Measurements from ENCODE around the gene GRID1.

GRID1 gene

DNA sequence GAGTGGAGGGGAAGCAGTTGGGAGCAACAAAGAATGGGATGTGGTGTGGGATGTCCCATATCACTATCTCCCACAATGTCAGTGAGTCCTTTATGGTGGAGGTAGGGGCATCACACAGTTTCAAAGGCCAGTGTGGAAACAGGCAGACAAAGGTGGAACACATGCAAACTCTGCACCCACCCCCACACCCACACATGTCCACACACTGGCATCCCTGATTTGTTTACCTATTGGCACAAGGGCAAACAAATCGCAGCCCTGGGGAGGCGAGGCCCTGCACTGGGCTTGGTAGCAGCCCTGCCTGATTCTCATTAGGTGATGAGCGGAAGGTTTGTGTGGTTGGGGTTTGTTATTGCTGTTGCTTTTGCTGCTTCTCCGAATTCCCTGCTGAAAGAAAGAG lies 243.3 kb downstream of the GRID1 start:
- no peak for DNase-seq (ENCODE audit: low read depth)
- H3K4me3 ChIP-seq (ENCODE audit: low read depth, low read length): no peak overlapping the region
- TF ChIP-seq, protein P1, sequence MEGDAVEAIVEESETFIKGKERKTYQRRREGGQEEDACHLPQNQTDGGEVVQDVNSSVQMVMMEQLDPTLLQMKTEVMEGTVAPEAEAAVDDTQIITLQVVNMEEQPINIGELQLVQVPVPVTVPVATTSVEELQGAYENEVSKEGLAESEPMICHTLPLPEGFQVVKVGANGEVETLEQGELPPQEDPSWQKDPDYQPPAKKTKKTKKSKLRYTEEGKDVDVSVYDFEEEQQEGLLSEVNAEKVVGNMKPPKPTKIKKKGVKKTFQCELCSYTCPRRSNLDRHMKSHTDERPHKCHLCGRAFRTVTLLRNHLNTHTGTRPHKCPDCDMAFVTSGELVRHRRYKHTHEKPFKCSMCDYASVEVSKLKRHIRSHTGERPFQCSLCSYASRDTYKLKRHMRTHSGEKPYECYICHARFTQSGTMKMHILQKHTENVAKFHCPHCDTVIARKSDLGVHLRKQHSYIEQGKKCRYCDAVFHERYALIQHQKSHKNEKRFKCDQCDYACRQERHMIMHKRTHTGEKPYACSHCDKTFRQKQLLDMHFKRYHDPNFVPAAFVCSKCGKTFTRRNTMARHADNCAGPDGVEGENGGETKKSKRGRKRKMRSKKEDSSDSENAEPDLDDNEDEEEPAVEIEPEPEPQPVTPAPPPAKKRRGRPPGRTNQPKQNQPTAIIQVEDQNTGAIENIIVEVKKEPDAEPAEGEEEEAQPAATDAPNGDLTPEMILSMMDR (conservative IDR thresholded peaks at IDR 0.05; ENCODE audit: low read depth, low read length): no peak

DNA sequence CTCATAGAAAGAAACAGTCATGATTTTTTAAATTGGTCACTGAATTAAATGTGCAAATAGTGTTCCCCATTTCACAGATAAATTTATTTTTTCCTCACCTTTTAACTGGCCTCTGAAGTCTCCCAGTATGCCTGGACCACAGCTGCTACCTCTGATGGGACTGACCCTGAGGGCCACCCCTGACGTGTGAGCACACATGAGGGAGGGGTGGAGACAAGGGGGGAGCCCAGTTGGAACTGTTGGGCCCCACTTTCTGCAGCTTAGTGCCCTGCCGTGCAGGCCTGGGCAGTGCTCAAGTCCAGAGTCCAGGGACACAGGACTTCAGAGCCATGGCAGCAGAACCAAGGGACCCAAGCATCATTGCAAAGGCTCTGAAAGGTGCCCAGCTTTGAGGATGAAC lies 243.9 kb downstream of the GRID1 start:
- TF ChIP-seq, protein P1 (conservative IDR thresholded peaks at IDR 0.05; ENCODE audit: low read depth, low read length): no peak
- H3K4me3 ChIP-seq (ENCODE audit: low read depth, low read length): no peak overlapping the region
- no peak for DNase-seq (ENCODE audit: low read depth)

DNA sequence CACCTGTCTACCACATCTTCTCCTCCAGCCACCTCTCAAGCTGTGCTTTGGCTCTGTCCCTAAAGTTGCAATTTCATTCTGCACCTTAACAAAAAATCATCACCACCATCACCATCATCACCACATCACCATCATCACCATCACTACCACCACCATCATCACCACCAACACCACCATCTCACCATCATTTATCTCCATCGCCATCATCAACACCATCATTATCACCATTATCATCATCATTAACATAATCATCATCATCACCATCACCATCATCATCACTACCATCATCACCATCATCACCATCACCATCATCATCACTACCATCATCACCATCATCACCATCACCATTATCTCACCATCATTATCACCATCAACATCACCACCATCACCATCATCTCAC lies 245.4 kb downstream of the GRID1 start:
- no peak overlapping the region for H3K4me3 ChIP-seq (ENCODE audit: low read depth, low read length)
- TF ChIP-seq, protein P1 (conservative IDR thresholded peaks at IDR 0.05; ENCODE audit: low read depth, low read length): no peak
- DNase-seq (ENCODE audit: low read depth): no peak

DNA sequence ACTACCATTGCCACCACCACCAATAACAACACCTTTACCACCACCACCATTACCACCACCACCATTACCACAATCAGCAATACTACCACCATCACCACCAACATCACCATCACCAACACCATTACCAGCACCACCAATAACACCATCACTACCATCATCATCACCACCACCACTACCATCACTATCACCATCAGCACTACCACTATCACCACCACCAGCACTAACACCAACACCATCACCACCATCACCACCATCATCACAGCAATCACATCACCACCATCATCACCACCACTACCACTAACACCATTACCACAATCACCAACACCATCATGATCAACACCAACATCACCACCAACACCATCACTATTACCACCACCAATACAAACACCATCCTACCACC lies 249.5 kb downstream of the GRID1 start:
- DNase-seq (ENCODE audit: low read depth): no peak
- H3K4me3 ChIP-seq (ENCODE audit: low read depth, low read length): no peak overlapping the region
- TF ChIP-seq, protein P1 (conservative IDR thresholded peaks at IDR 0.05; ENCODE audit: low read depth, low read length): no peak

DNA sequence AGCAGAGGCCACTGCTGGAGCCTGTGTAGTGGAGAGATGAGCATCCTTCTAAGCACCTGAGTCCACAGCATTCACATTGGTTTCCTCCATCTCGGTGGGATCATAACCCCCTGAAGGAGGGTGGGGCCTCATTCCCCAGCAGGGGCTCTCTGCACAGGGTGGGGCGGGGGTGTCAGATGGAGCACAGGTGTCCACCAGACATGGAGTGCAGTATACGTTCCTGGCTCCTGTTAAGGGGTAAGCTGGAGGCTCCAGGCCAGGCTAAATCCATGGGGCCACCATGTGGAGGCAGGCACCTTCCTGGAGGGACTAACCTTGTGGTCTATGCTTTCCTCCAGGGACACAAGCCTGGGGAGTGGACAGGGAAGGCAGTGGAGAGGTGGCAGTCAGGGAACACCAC lies 252.6 kb downstream of the GRID1 start:
- DNase-seq (ENCODE audit: low read depth): no peak
- TF ChIP-seq, protein P1 (conservative IDR thresholded peaks at IDR 0.05; ENCODE audit: low read depth, low read length): no peak
- H3K4me3 ChIP-seq (ENCODE audit: low read depth, low read length): no peak overlapping the region

DNA sequence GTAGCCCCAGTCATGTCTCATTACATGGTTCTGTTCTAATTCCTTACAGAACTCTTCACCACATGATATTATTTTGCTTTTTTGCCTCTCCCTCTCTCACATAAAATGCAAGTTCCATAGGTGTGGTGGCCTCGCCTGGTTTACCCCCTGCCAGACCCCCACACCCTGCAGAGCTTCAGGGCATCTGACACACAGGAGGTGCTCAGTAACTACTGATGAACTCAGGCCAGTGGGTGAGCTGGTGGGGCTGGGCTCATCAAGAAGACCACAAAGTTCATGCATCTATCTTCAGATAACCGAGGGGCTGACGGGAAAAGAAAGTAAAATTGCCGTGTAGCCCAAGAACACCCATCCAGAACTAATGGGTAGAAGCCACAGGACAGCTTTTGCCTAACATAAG lies 253.1 kb downstream of the GRID1 start:
- TF ChIP-seq, protein P1 (conservative IDR thresholded peaks at IDR 0.05; ENCODE audit: low read depth, low read length): no peak
- DNase-seq (ENCODE audit: low read depth): no peak
- H3K4me3 ChIP-seq (ENCODE audit: low read depth, low read length): no peak overlapping the region

DNA sequence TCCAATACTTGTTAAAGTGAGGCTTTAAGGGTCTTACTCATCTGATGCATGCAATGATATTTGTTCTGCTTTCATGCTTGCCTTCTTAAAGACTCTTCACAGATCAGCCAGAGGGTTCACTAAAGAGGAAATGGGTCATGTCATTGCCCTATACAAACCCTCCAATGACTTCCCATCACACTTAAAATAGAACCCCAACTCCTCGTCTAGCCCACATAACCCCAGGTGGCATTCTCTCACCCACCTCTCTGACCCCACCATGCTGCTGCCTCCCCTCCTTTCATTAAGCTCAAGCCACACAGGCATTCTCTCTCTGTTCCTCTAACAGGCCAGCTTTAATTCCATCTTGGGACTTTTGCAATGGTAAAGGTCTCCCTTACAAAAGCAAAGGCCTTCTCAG lies 253.6 kb downstream of the GRID1 start:
- DNase-seq (ENCODE audit: low read depth): no peak
- TF ChIP-seq, protein P1 (conservative IDR thresholded peaks at IDR 0.05; ENCODE audit: low read depth, low read length): no peak
- no peak overlapping the region for H3K4me3 ChIP-seq (ENCODE audit: low read depth, low read length)

Data from choroid plexus epithelial cell (primary cell).